8988T (cell line): ENCODE data around the gene GPATCH1.
"Not testable (repeated sequence)": the region's sequence is repeated elsewhere in the genome, so short reads cannot be mapped to it uniquely, and the experiment has no call there.

ENCODE experiments used
- DNase-seq: peaks from one replicate; pipeline ENCODE4 v3.0.0; 2011

The GPATCH1 gene

GRCh38 chr19:33117501-33117900, 36.5 kb downstream of the GPATCH1 start:
- no peak for DNase-seq

GRCh38 chr19:33118643-33119042, 37.7 kb downstream of the GPATCH1 start:
- DNase-seq: no peak

- no peak for DNase-seq
These were observed 43.5 kb downstream of the GPATCH1 start for GRCh38 chr19:33124207-33125098.

GRCh38 chr19:33125929-33126388, 45.0 kb downstream of the GPATCH1 start:
- DNase-seq: peak; percentile 73

- DNase-seq: not testable (repeated sequence)
These were observed 45.7 kb downstream of the GPATCH1 start for GRCh38 chr19:33126712-33127111.

- no peak for DNase-seq
These were observed 48.9 kb downstream of the GPATCH1 start for GRCh38 chr19:33129901-33130300.

- DNase-seq: no peak
These were observed 49.5 kb downstream of the GPATCH1 start for GRCh38 chr19:33130433-33130832.

- DNase-seq: no peak
These were observed 51.0 kb downstream of the GPATCH1 start, which contains the start of gene WDR88 for GRCh38 chr19:33132021-33132420. TSS of gene WDR88 (plus strand) at chr19:33132114. CDS start at chr19:33132170, 56 bp downstream.

- DNase-seq: peak; percentile 97
These were observed 51.4 kb downstream of the GPATCH1 start for GRCh38 chr19:33132425-33132824.

- DNase-seq: peak; percentile 69
These were observed 52.6 kb downstream of the GPATCH1 start for GRCh38 chr19:33133438-33134031.

- DNase-seq: no peak
These were observed 53.6 kb downstream of the GPATCH1 start for GRCh38 chr19:33134571-33135041.

- DNase-seq: no peak
These were observed 58.2 kb downstream of the GPATCH1 start for GRCh38 chr19:33139165-33139564.

GRCh38 chr19:33143897-33144405, 63.0 kb downstream of the GPATCH1 start:
- peak; percentile 77 for DNase-seq

- no peak for DNase-seq
These were observed 65.2 kb downstream of the GPATCH1 start for GRCh38 chr19:33146209-33146608.

GRCh38 chr19:33147538-33147937, 66.6 kb downstream of the GPATCH1 start:
- no peak for DNase-seq

GRCh38 chr19:33150852-33151518, 70.0 kb downstream of the GPATCH1 start:
- DNase-seq: no peak

GRCh38 chr19:33152176-33152575, 71.2 kb downstream of the GPATCH1 start:
- DNase-seq: no peak

- DNase-seq: not testable (repeated sequence)
These were observed 71.6 kb downstream of the GPATCH1 start for GRCh38 chr19:33152625-33153024.

- DNase-seq: not testable (repeated sequence)
These were observed 73.3 kb downstream of the GPATCH1 start for GRCh38 chr19:33154313-33154712.

GRCh38 chr19:33156334-33156733, 75.4 kb downstream of the GPATCH1 start:
- DNase-seq: no peak

- no peak for DNase-seq
These were observed 76.9 kb downstream of the GPATCH1 start for GRCh38 chr19:33157906-33158305.

- no peak for DNase-seq
These were observed 77.4 kb downstream of the GPATCH1 start for GRCh38 chr19:33158365-33158764.

GRCh38 chr19:33159149-33159548, 78.2 kb downstream of the GPATCH1 start:
- DNase-seq: no peak
